ENCODE results near the gene NR1H2.
A peak's percentile ranks its signal among the peaks of the same experiment; 100 is the strongest.

NR1H2 gene

DNA sequence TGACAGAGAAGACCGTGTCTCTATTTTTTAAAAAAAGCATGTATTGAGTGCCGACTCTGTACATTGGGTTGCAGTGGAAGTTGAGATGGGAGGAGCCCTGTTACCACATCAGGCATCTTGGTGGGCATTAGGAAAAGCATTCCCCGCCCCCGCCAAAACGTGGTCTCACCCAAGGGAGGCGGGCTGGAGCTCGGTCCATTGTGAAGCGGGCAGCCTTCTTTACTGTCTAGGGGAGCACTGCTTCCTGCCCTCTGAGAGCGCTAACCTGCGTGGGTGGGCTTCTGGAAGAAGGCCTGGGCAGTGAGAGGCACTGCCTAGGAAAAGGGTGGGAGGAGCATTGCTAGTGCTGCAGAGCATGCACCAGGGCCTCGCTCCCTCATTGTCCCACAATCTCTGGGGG lies 3.9 kb downstream of the NR1H2 start:
- no peak for TF ChIP-seq CTCF (IDR thresholded peaks at IDR 0.05; ENCODE audit: control insufficient read depth, insufficient read depth, low read depth, low read length, missing control alignments)
- no peak overlapping the region for H3K4me3 ChIP-seq (ENCODE audit: control insufficient read depth, low read depth, low read length)

DNA sequence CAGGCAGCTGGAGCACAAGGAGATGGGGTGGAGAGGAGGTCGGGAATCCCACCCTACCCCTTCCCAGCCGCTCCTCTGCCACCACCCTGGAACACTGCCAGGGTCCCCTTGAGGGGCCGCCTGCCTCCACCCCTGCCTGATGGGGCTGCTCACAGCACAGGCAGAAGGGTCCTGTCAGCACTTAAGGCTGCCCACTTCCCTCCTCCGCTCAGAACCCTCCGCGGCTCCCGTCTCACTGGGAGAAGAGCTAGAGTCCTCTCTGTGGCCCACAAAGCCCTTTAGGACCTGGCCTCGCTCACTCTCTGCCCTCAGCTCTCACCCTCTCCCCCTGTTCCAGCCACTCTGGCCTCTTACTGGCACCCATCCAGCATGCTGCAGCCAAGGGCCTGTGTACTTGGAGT lies 4.5 kb downstream of the NR1H2 start:
- no peak for TF ChIP-seq CTCF (IDR thresholded peaks at IDR 0.05; ENCODE audit: control insufficient read depth, insufficient read depth, low read depth, low read length, missing control alignments)
- no peak overlapping the region for H3K4me3 ChIP-seq (ENCODE audit: control insufficient read depth, low read depth, low read length)
- DNase-seq (ENCODE audit: low read depth): no peak

More for the DNA sequence above, 3.9 kb downstream of the NR1H2 start:
- DNase-seq (ENCODE audit: low read depth): no peak

- no peak for TF ChIP-seq CTCF (IDR thresholded peaks at IDR 0.05; ENCODE audit: control insufficient read depth, insufficient read depth, low read depth, low read length, missing control alignments)
- H3K4me3 ChIP-seq (ENCODE audit: control insufficient read depth, low read depth, low read length): no peak overlapping the region
- DNase-seq (ENCODE audit: low read depth): no peak
Observed at GRCh38 chr19:50381881-50382729, 5.8 kb downstream of the NR1H2 start.

DNA sequence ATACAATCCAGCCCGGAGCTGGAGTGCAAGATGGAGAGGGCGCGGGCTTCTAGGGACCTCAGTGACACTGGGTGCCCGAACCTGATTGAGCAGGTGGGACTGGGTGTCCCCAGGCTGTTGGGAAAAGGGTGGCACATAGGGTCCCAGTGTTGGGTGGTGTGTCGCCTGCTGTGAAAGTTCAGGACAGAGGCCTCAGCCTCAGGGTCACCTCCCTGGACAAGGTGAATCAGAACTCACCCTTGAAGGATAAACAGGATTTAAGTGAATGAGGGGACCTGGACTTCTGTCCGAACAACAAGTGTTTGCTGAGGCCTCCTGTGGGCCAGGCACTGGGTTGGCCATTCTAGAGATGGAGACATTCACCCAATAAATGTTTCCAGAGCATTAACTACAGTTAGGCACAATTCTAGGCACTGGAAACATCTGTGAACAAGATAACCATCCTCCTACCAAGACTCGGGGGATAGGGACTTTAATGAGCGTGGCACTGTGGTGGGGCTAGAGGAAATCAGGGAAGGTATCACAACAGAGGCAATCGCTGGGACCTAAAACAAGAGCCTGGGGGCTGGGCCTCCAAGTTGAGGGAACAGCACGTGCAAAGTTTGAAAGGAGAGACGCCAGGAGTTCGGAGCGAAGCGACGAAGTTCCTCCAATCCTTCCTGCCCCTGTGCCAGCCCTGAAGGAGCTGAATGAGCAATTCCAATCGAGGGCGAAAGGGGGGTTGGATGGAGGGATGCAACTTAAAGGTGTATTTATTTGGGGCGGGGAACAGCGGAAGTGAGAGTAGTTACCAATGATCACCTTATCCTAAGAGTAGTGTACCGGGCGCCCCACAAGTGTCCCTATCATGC lies 7.0 kb downstream of the NR1H2 start:
- no peak for DNase-seq (ENCODE audit: low read depth)
- H3K4me3 ChIP-seq (ENCODE audit: control insufficient read depth, low read depth, low read length): peak overlapping the region; percentile 61
- TF ChIP-seq CTCF (IDR thresholded peaks at IDR 0.05; ENCODE audit: control insufficient read depth, insufficient read depth, low read depth, low read length, missing control alignments): no peak

GRCh38 chr19:50383852-50384684 lies 7.8 kb downstream of the NR1H2 start, which contains the start of gene POLD1:
Gene POLD1 (plus strand): TSS chr19:50384347. CDS start chr19:50398852, 14,505 bp downstream.
- peak within 1 kb of the TSS; percentile 61 for H3K4me3 ChIP-seq (ENCODE audit: control insufficient read depth, low read depth, low read length)
- no peak for TF ChIP-seq CTCF (IDR thresholded peaks at IDR 0.05; ENCODE audit: control insufficient read depth, insufficient read depth, low read depth, low read length, missing control alignments)
- DNase-seq (ENCODE audit: low read depth): peak; percentile 78

Data from AG09309 (cell line).